ENCODE results near the gene DDX46.
"Not testable (repeated sequence)": the region's sequence is repeated elsewhere in the genome, so short reads cannot be mapped to it uniquely, and the experiment has no call there.

The DDX46 gene

GRCh38 chr5:134758504-134759341 is at the start of gene DDX46:
TSS of gene DDX46 (plus strand) at chr5:134758779. CDS start at chr5:134758939, 160 bp downstream.
- H3K27ac ChIP-seq, result peak within 1 kb of the TSS; percentile 34; the same call in 1 of the 2 replicates
- H4K20me1 ChIP-seq (ENCODE audit: insufficient read depth), result no peaks in the 10 kb centered on the region

GRCh38 chr5:134714120-134714519 is 44.5 kb upstream of the DDX46 start:
- H3K79me2 ChIP-seq (ENCODE audit: insufficient read depth, low read depth), result no peaks in the 10 kb centered on the region
- H3K4me2 ChIP-seq, result no peak overlapping the region
- H3K27ac ChIP-seq, result no peak overlapping the region
- H3K36me3 ChIP-seq (ENCODE audit: insufficient read depth), result peaks cover 3% of the 10 kb centered on the region; the same call in 1 of the 2 replicates
- H3K27me3 ChIP-seq (ENCODE audit: insufficient read depth, low read depth), result no peaks in the 10 kb centered on the region
- TF ChIP-seq CTCF (conservative IDR thresholded peaks at IDR 0.05; ENCODE audit: low read depth, low read length), result no peak
- H4K20me1 ChIP-seq (ENCODE audit: insufficient read depth), result no peaks in the 10 kb centered on the region
- no peak overlapping the region for H3K4me3 ChIP-seq (IDR thresholded peaks at IDR 0.05; ENCODE audit: insufficient read depth, low read depth, low read length)
- no peak overlapping the region for H3K9ac ChIP-seq
- no peak overlapping the region for H2AFZ ChIP-seq (ENCODE audit: low read depth)
- H3K4me1 ChIP-seq (ENCODE audit: low read depth, poor library complexity, severe bottlenecking), result no peaks in the 10 kb centered on the region

More at GRCh38 chr5:134758504-134759341, at the start of gene DDX46:
- Histone ChIP-seq H3K4me1 (ENCODE audit: low read depth, poor library complexity, severe bottlenecking) (peaks cover 22% of the 10 kb centered on the region), H3K9ac (peak within 1 kb of the TSS; percentile 60; the same call in 1 of the 2 replicates), H3K27me3 (ENCODE audit: insufficient read depth, low read depth) (no peaks in the 10 kb centered on the region), H3K4me2 (peak within 1 kb of the TSS; percentile 100), H3K4me3 (IDR thresholded peaks at IDR 0.05; ENCODE audit: insufficient read depth, low read depth, low read length) (no peak within 1 kb of the TSS), H3K36me3 (ENCODE audit: insufficient read depth) (no peaks in the 10 kb centered on the region), H3K79me2 (ENCODE audit: insufficient read depth, low read depth) (peaks cover 43% of the 10 kb centered on the region), H2AFZ (ENCODE audit: low read depth) (peak within 1 kb of the TSS; percentile 95)
- TF ChIP-seq CTCF (conservative IDR thresholded peaks at IDR 0.05; ENCODE audit: low read depth, low read length), result peak; percentile 70

- peaks cover 3% of the 10 kb centered on the region; the same call in 1 of the 2 replicates for H3K36me3 ChIP-seq (ENCODE audit: insufficient read depth)
- H3K4me1 ChIP-seq (ENCODE audit: low read depth, poor library complexity, severe bottlenecking), result no peaks in the 10 kb centered on the region
- no peak overlapping the region for H3K27ac ChIP-seq
- no peak overlapping the region for H3K4me2 ChIP-seq
- no peak overlapping the region for H3K4me3 ChIP-seq (IDR thresholded peaks at IDR 0.05; ENCODE audit: insufficient read depth, low read depth, low read length)
- no peaks in the 10 kb centered on the region for H3K79me2 ChIP-seq (ENCODE audit: insufficient read depth, low read depth)
- no peak overlapping the region for H2AFZ ChIP-seq (ENCODE audit: low read depth)
- no peaks in the 10 kb centered on the region for H3K27me3 ChIP-seq (ENCODE audit: insufficient read depth, low read depth)
- no peak for TF ChIP-seq CTCF (conservative IDR thresholded peaks at IDR 0.05; ENCODE audit: low read depth, low read length)
- H4K20me1 ChIP-seq (ENCODE audit: insufficient read depth), result no peaks in the 10 kb centered on the region
- no peak overlapping the region for H3K9ac ChIP-seq
These were observed 44.0 kb upstream of the DDX46 start for GRCh38 chr5:134714541-134714940.

- not testable (repeated sequence) for H3K4me3 ChIP-seq (IDR thresholded peaks at IDR 0.05; ENCODE audit: insufficient read depth, low read depth, low read length); H3K27ac ChIP-seq; H4K20me1 ChIP-seq (ENCODE audit: insufficient read depth); H2AFZ ChIP-seq (ENCODE audit: low read depth); H3K4me2 ChIP-seq; H3K27me3 ChIP-seq (ENCODE audit: insufficient read depth, low read depth); H3K4me1 ChIP-seq (ENCODE audit: low read depth, poor library complexity, severe bottlenecking); H3K79me2 ChIP-seq (ENCODE audit: insufficient read depth, low read depth); H3K9ac ChIP-seq; H3K36me3 ChIP-seq (ENCODE audit: insufficient read depth)
These were observed 43.1 kb upstream of the DDX46 start for GRCh38 chr5:134715466-134715865.

GRCh38 chr5:134724872-134725271 is 33.7 kb upstream of the DDX46 start:
- H3K36me3 ChIP-seq (ENCODE audit: insufficient read depth), result 0 out of 2 replicates have a peak, but pooled peaks cover 3% of the 10 kb centered on the region

More at GRCh38 chr5:134724872-134725271, 33.7 kb upstream of the DDX46 start:
- no peak for TF ChIP-seq CTCF (conservative IDR thresholded peaks at IDR 0.05; ENCODE audit: low read depth, low read length)
- Histone ChIP-seq H3K4me3 (IDR thresholded peaks at IDR 0.05; ENCODE audit: insufficient read depth, low read depth, low read length) (no peak overlapping the region), H3K27ac (no peak overlapping the region), H4K20me1 (ENCODE audit: insufficient read depth) (no peaks in the 10 kb centered on the region), H2AFZ (ENCODE audit: low read depth) (no peak overlapping the region), H3K4me2 (no peak overlapping the region), H3K4me1 (ENCODE audit: low read depth, poor library complexity, severe bottlenecking) (no peaks in the 10 kb centered on the region), H3K9ac (no peak overlapping the region), H3K79me2 (ENCODE audit: insufficient read depth, low read depth) (no peaks in the 10 kb centered on the region), H3K27me3 (ENCODE audit: insufficient read depth, low read depth) (no peaks in the 10 kb centered on the region)

Data from KMS-11 (cell line).